Immature natural killer cell (primary cell): Measurements from ENCODE around the gene PRDM2. TPM values are rescaled to one million over a fixed set of nuclear protein-coding genes. Genes with fewer than 3 reads are reported as not detected.
A peak's percentile ranks its signal among the peaks of the same experiment; 100 is the strongest.

ENCODE experiments used
- DNase-seq, 3 donors: peaks; one replicate each; pipeline ENCODE4 v3.0.0; 2022; ENCODE audit warnings: mixed read lengths in 1 of 3
- H3K27ac Mint-ChIP-seq, 6 donors: one replicate each; pipeline ENCODE4 v1.8.0; 2020; ENCODE audit warnings: mixed read lengths in 6 of 6, mild to moderate bottlenecking in 5 of 6, inconsistent platforms in 4 of 6, moderate library complexity in 3 of 6
- H3K27me3 Mint-ChIP-seq, 3 donors: one replicate each; pipeline ENCODE4 v1.8.0; 2020 to 2021; ENCODE audit warnings: low read depth in 3 of 3, mild to moderate bottlenecking in 3 of 3, mixed read lengths in 3 of 3, moderate library complexity in 3 of 3, inconsistent platforms in 1 of 3
- H3K36me3 Mint-ChIP-seq, 3 donors: one replicate each; pipeline ENCODE4 v1.8.0; 2020; ENCODE audit warnings: mixed read lengths in 3 of 3, inconsistent platforms in 2 of 3, mild to moderate bottlenecking in 2 of 3
- H3K4me1 Mint-ChIP-seq, 2 donors: one replicate each; pipeline ENCODE4 v1.8.0; 2020; ENCODE audit warnings: inconsistent platforms in 2 of 2, mild to moderate bottlenecking in 2 of 2, mixed read lengths in 2 of 2, moderate library complexity in 1 of 2
- H3K4me3 Mint-ChIP-seq, 5 donors: one replicate each; pipeline ENCODE4 v1.8.0; 2020; ENCODE audit warnings: mild to moderate bottlenecking in 5 of 5, mixed read lengths in 5 of 5, inconsistent platforms in 3 of 5, moderate library complexity in 3 of 5
- H3K9me3 Mint-ChIP-seq, 6 donors: one replicate each; pipeline ENCODE4 v1.8.0; 2020; ENCODE audit warnings: mild to moderate bottlenecking in 6 of 6, mixed read lengths in 6 of 6, inconsistent platforms in 4 of 6, moderate library complexity in 3 of 6
- polyA plus RNA-seq, 3 donors: library from polyadenylated mRNA; unstranded; fragments of 300-500 nt; fragmentation: Illumina TruSeq; gene quantifications; one replicate each; pipeline ENCODE4 v1.2.3, GENCODE V29; 2021

The PRDM2 gene
- polyA plus RNA-seq, 3 donors from 2014 or later: 9.6 to 34.1 (median 10.8) TPM

GRCh38 chr1:13799502-13800283 lies 99.7 kb downstream of the PRDM2 start:
- peak overlapping the region in 2 of 6 donors; percentile 66 to 83 for H3K27ac Mint-ChIP-seq
- DNase-seq: no peak
- H3K9me3 Mint-ChIP-seq: no peaks in the 10 kb centered on the region
- peaks cover 72 to 78% of the 10 kb centered on the region in 2 donors for H3K4me1 Mint-ChIP-seq
- peaks cover 0 to 2% (median 0%) of the 10 kb centered on the region in 3 donors for H3K36me3 Mint-ChIP-seq
- H3K27me3 Mint-ChIP-seq: no peaks in the 10 kb centered on the region
- H3K4me3 Mint-ChIP-seq: no peak overlapping the region

DNA sequence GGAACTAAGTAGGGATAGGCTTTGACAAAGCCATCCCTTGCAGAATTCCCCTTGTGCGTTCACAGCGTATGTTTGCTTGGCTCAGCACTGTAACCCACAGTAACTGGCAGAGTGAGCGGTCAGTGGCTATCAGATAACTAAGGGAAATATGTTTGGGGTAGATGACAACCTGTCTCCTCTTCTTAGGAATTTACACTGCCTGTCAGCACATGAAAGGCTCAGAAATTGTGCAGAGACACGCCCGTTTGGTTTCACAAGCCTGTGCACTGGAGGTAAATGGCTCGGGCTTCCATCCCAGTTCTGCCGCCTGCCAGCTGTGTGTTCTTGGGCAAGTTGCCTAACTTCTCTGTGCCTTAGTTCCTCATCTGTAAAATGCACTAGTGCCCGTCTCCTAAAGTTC lies 101.2 kb downstream of the PRDM2 start:
- Mint-ChIP-seq H3K27ac (no peak overlapping the region), H3K4me3 (no peak overlapping the region), H3K36me3 (no peaks in the 10 kb centered on the region), H3K9me3 (no peaks in the 10 kb centered on the region), H3K27me3 (no peaks in the 10 kb centered on the region), H3K4me1 (peaks cover 64 to 66% of the 10 kb centered on the region in 2 donors)
- no peak for DNase-seq

DNA sequence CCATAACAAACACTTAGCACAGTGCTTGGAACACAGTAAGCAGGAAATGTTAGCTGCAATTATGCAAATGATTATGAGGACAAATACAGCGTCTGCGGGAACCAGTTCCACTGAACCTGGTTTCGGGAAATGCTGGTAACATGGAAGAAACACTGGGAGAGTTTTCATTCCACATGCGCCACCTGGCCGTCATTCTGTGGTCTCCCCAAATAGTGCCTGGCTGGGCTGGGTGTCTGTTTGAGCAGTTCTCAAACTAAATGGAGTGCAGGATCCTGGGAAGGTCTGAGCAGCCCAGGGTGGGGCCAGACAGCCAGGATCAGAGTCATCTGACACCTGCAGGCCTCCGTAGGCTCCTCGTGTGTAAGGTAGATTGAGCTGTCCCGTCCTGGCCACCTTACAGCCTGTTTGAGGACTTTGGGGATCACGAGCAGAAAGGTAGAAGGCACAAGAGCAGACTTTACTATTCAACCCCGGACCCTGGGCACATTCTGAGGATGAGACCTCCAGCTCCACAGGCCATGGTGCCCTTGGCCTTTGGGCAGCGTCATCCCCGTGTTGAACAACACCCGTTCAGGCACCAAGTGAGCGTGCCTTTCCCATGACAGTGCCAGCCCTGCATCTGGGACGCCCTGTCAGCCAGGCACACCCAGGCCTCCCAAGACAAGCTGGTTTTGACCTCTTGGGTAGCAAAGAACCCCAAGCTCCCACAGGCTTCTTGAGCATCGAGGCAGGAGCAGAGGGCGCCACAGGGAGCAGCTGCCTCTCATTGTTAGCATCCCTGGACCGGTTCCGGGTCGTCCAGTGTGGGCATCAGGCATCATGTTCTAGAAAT lies 101.9 kb downstream of the PRDM2 start:
- no peak for DNase-seq
- no peaks in the 10 kb centered on the region for H3K27me3 Mint-ChIP-seq
- H3K9me3 Mint-ChIP-seq: no peaks in the 10 kb centered on the region
- H3K27ac Mint-ChIP-seq: peak overlapping the region in 1 of 6 donors; percentile 1
- peaks cover 0 to 3% (median 0%) of the 10 kb centered on the region in 3 donors for H3K36me3 Mint-ChIP-seq
- H3K4me1 Mint-ChIP-seq: peaks cover 65 to 66% of the 10 kb centered on the region in 2 donors
- no peak overlapping the region for H3K4me3 Mint-ChIP-seq

DNA sequence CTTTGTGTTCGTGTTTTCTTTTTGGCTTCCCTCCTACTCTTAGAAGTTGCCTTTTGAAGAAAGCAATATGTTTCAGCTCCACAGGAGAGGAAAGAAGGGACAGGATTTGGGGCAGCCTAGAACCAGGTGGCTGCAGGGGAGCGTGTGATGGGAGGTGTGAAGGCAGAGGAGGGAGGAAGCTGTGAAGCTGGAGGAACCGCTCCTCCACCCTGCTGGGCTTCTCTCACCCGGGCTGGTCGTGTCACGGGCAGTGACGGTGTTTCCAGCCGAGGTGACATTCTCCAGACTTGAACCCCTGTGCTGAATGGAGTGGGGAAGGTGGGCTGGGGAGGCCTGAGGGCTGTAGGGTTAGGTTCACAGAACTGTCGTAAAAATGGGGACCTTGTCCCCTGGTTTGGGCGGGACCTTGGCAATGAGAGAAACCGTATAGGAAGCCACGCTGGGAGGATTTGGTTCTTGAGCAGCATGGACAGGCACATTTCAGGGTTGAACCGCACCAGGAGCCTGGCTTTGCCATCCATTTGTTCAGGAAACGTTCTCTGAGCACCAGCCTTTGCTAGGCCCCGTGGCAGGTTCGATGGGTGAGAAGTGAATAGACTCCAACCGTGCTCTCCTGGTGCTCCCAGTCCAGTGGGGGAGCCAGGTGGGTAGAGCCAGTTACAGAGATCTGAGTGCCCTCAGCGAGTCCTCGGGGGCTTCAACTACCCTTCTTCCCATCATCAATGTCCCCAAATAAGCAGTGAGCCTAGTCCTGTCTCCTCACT lies 103.0 kb downstream of the PRDM2 start:
- peaks cover 0 to 5% (median 0%) of the 10 kb centered on the region in 3 donors for H3K36me3 Mint-ChIP-seq
- H3K4me3 Mint-ChIP-seq: peak overlapping the region in 1 of 5 donors; percentile 3
- no peak for DNase-seq
- peaks cover 63 to 66% of the 10 kb centered on the region in 2 donors for H3K4me1 Mint-ChIP-seq
- H3K27ac Mint-ChIP-seq: peak overlapping the region in 4 of 6 donors; percentile 24 to 73 (median 40)
- no peaks in the 10 kb centered on the region for H3K27me3 Mint-ChIP-seq
- no peaks in the 10 kb centered on the region for H3K9me3 Mint-ChIP-seq

DNA sequence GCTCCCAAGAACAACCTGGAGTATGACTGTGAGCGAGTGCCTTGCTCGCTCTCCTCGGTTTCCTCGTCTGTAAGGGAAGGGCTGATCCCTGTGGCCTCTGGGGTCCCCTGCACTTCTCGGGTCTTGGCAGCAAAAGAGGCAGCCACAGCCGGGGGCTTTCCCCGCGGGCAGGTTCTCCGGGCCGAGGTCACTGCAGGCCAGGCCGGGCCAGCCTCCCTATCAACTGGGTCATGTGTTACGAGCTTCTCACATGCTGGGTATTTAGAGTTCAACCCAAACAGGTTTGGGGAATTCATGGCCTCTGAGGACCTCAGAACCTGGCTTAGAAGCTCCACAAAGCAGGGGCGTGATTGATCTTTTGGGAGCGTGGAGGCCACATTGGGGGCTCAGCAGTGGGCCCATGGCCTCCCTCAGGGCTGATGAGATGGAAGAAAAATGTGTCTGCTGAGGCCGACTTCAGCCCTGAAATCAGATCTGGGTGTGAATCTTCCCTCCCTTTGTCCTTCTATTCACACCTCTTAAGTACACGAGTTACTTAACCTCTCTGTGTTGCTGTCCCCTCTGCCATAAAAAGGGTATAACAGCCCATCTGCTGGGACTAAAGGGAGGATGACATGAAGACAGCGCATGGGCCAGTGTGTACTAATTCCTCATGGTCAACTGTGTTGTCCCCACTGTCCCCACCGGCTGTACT lies 103.7 kb downstream of the PRDM2 start:
- Mint-ChIP-seq H3K4me3 (no peak overlapping the region), H3K27me3 (no peaks in the 10 kb centered on the region), H3K9me3 (no peaks in the 10 kb centered on the region), H3K4me1 (peaks cover 62 to 66% of the 10 kb centered on the region in 2 donors), H3K36me3 (peaks cover 0 to 5% (median 0%) of the 10 kb centered on the region in 3 donors), H3K27ac (peak overlapping the region in 1 of 6 donors; percentile 51)
- no peak for DNase-seq

DNA sequence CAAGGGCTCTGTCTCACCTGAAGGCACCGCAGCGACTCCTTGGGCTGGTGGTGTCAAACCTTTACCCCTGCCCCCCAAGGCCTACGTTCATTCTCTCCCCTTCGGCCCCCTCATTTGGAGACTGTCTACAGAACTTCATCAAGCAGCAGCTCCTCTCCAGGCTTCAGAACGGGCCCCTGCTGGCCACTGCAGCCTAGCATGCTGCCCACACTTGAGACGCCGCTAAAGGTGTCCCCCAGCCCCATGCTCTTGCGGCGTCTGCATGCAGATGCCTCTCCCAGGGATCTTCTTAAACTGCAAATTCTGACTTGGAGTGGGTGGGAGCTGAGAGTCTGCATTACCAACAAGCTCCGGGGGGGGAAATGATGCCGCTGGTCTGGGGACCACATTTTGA lies 104.2 kb downstream of the PRDM2 start:
- H3K36me3 Mint-ChIP-seq: peaks cover 0 to 5% (median 0%) of the 10 kb centered on the region in 3 donors
- H3K27me3 Mint-ChIP-seq: peaks cover 0 to 1% (median under 1%) of the 10 kb centered on the region in 3 donors
- no peak overlapping the region for H3K4me3 Mint-ChIP-seq
- DNase-seq: no peak
- H3K9me3 Mint-ChIP-seq: no peaks in the 10 kb centered on the region
- H3K27ac Mint-ChIP-seq: no peak overlapping the region
- H3K4me1 Mint-ChIP-seq: peaks cover 63 to 69% of the 10 kb centered on the region in 2 donors

DNA sequence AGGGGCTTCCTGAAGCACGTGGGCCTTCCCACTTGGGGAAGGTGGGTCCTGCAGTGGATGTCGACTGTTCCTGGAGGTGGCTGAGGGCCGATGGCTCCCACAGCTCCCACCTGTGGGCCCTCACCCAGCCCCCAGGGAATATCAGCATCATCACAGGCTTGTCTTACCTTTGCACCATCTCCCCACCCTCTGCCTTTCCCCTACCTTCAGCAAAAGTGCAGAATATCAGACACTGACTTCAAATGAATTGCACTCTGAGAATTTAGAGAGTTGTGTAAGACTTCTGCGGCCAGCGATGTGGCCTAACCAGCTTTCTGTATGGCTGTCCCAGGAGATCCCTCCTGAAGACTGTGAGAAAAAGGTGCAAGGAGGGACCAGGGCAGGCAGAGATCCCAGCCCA lies 105.4 kb downstream of the PRDM2 start:
- no peak for DNase-seq
- peaks cover 0 to 2% (median 1%) of the 10 kb centered on the region in 3 donors for H3K27me3 Mint-ChIP-seq
- peaks cover 0 to 5% (median 0%) of the 10 kb centered on the region in 3 donors for H3K36me3 Mint-ChIP-seq
- peaks cover 65 to 71% of the 10 kb centered on the region in 2 donors for H3K4me1 Mint-ChIP-seq
- H3K9me3 Mint-ChIP-seq: no peaks in the 10 kb centered on the region
- no peak overlapping the region for H3K4me3 Mint-ChIP-seq
- no peak overlapping the region for H3K27ac Mint-ChIP-seq

DNA sequence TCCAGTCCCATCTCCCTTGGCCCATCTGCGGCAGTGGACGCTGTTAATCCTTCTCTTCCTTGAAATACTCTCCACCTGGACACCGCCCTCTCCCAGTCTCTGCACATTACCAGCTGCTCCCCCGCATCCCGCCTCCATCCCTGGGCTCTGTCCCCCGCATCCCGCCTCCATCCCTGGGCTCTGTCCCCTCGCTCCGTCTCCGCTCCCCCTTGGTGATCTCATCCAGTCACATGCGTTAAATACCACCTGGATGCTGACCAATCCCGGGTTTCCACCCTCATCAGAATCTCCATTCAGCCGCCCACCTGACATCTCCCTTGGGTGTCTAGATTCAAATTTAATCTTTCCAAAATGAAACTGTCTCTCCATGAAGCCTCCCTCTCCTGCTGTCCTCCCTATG lies 106.1 kb downstream of the PRDM2 start:
- Mint-ChIP-seq H3K4me1 (peaks cover 66 to 68% of the 10 kb centered on the region in 2 donors), H3K9me3 (no peaks in the 10 kb centered on the region), H3K27ac (peak overlapping the region in 4 of 6 donors; percentile 40 to 85 (median 72)), H3K36me3 (peaks cover 0 to 5% (median 0%) of the 10 kb centered on the region in 3 donors), H3K4me3 (no peak overlapping the region), H3K27me3 (peaks cover 0 to 2% (median 1%) of the 10 kb centered on the region in 3 donors)
- no peak for DNase-seq

- Mint-ChIP-seq H3K27me3 (peaks cover 0 to 2% (median 2%) of the 10 kb centered on the region in 3 donors), H3K4me3 (no peak overlapping the region), H3K36me3 (peaks cover 0 to 5% (median 0%) of the 10 kb centered on the region in 3 donors), H3K27ac (peak overlapping the region in 4 of 6 donors; percentile 48 to 85 (median 58)), H3K9me3 (no peaks in the 10 kb centered on the region), H3K4me1 (peaks cover 68 to 69% of the 10 kb centered on the region in 2 donors)
- no peak for DNase-seq
Measured at GRCh38 chr1:13807209-13807608, 107.2 kb downstream of the PRDM2 start.

GRCh38 chr1:13808729-13809131 lies 108.7 kb downstream of the PRDM2 start:
- Mint-ChIP-seq H3K4me1 (peaks cover 76% of the 10 kb centered on the region in 2 donors), H3K9me3 (no peaks in the 10 kb centered on the region), H3K4me3 (peak overlapping the region in 2 of 5 donors; percentile 38 to 53), H3K36me3 (peaks cover 0 to 5% (median 0%) of the 10 kb centered on the region in 3 donors), H3K27me3 (peaks cover 0 to 6% (median 2%) of the 10 kb centered on the region in 3 donors), H3K27ac (peak overlapping the region; percentile 29 to 80 (median 66))
- DNase-seq: no peak

GRCh38 chr1:13809461-13810159 lies 109.6 kb downstream of the PRDM2 start:
- peaks cover 0 to 5% (median 0%) of the 10 kb centered on the region in 3 donors for H3K36me3 Mint-ChIP-seq
- H3K4me1 Mint-ChIP-seq: peaks cover 71 to 81% of the 10 kb centered on the region in 2 donors
- H3K27ac Mint-ChIP-seq: peak overlapping the region; percentile 29 to 80 (median 60)
- peaks cover 0 to 6% (median 2%) of the 10 kb centered on the region in 3 donors for H3K27me3 Mint-ChIP-seq
- H3K9me3 Mint-ChIP-seq: no peaks in the 10 kb centered on the region
- DNase-seq: peak; percentile 30 to 33 (median 32)
- H3K4me3 Mint-ChIP-seq: peak overlapping the region in 1 of 5 donors; percentile 3
